SK-N-SH (cell line): ENCODE data around the gene SAP30BP. TPM values are rescaled to one million over a fixed set of nuclear protein-coding genes. Genes with fewer than 3 reads are reported as not detected.

ENCODE experiments used
- CTCF ChIA-PET: fragments of 300-600, 350-600 bp; formaldehyde crosslinking; extraction: SDS; loops from one replicate; lab custom pipeline; 2021; lab: Yijun Ruan, JAX
- POLR2A ChIA-PET: fragments of 350-600 bp; sonication (Branson Sonifier 250); formaldehyde crosslinking; extraction: SDS; loops from one replicate; lab custom pipeline; 2020; ENCODE audit warnings: antibody characterized with exemption, inconsistent platforms; lab: Yijun Ruan, JAX
- DNase-seq: peaks from one replicate; pipeline ENCODE4 v3.0.0; 2012
- H2AFZ ChIP-seq: fragments of 200-600 bp; sonication (generic); 2 replicates; pipeline ENCODE4 v1.8.1; 2016; ENCODE audit warnings: antibody characterized with exemption, mild to moderate bottlenecking, low read depth
- H3F3A ChIP-seq: fragments of 200-600 bp; sonication (generic); replicated peaks from 2 replicates; pipeline ENCODE3; 2016; ENCODE audit warnings: antibody characterized with exemption, mild to moderate bottlenecking; ENCODE audit not compliant: insufficient read depth
- H3K27ac ChIP-seq, 2 experiments: fragments of 200-500 bp in 1 of 2; fragments of 200-600 bp in 1 of 2; sonication (Bioruptor generic) in 1 of 2; sonication (generic), shearing (Covaris generic) in 1 of 2; 2 replicates each; pipeline versions ENCODE4 v1.5.1 to v1.6.1; 2014 to 2016; ENCODE audit warnings: low read depth in 2 of 2, inconsistent platforms in 1 of 2, low read length in 1 of 2, mild to moderate bottlenecking in 1 of 2, mixed read lengths in 1 of 2
- H3K27me3 ChIP-seq: fragments of 200-600 bp; sonication (generic), shearing (Covaris generic); 2 replicates; pipeline ENCODE4 v1.6.1; 2016; ENCODE audit warnings: mixed run types; ENCODE audit not compliant: insufficient read depth
- H3K36me3 ChIP-seq, 2 experiments: fragments of 200-500 bp in 1 of 2; fragments of 200-600 bp in 1 of 2; sonication (Bioruptor generic) in 1 of 2; sonication (generic) in 1 of 2; replicated peaks in 1 of 2; 2 replicates each; pipeline versions ENCODE3 to v1.5.1; 2014 to 2016; ENCODE audit warnings: low read length in 1 of 2, mild to moderate bottlenecking in 1 of 2; ENCODE audit not compliant: insufficient read depth in 2 of 2, control insufficient read depth in 1 of 2
- H3K4me1 ChIP-seq, 2 experiments: fragments of 200-500 bp in 1 of 2; fragments of 200-600 bp in 1 of 2; sonication (Bioruptor generic) in 1 of 2; sonication (generic), shearing (Covaris generic) in 1 of 2; 2 replicates each; pipeline versions ENCODE4 v1.5.1 to v1.6.1; 2014 to 2016; ENCODE audit warnings: low read depth in 1 of 2, low read length in 1 of 2, mixed run types in 1 of 2; ENCODE audit not compliant: insufficient read depth in 2 of 2, control insufficient read depth in 1 of 2
- H3K4me2 ChIP-seq: fragments of 200-600 bp; sonication (generic), shearing (Covaris generic); 2 replicates; pipeline ENCODE4 v1.6.1; 2017; ENCODE audit warnings: mixed run types
- H3K4me3 ChIP-seq, 2 experiments: fragments of 200-500 bp in 1 of 2; fragments of 200-600 bp in 1 of 2; sonication (Bioruptor generic) in 1 of 2; sonication (generic), shearing (Covaris generic) in 1 of 2; 2 replicates each; pipeline versions ENCODE4 v1.5.1 to v1.8.1; 2014 to 2016; ENCODE audit warnings: low read depth in 2 of 2, inconsistent platforms in 1 of 2, low read length in 1 of 2, mild to moderate bottlenecking in 1 of 2, mixed read lengths in 1 of 2, moderate library complexity in 1 of 2
- H3K79me2 ChIP-seq: fragments of 200-600 bp; sonication (generic); 2 replicates; pipeline ENCODE4 v1.8.1; 2017; ENCODE audit warnings: mild to moderate bottlenecking; ENCODE audit not compliant: insufficient read depth
- H3K9ac ChIP-seq: fragments of 200-600 bp; sonication (generic); 2 replicates; pipeline ENCODE4 v1.6.1; 2017; ENCODE audit warnings: mixed run types
- H3K9me2 ChIP-seq: fragments of 200-600 bp; sonication (generic); 2 replicates; pipeline ENCODE4 v1.6.1; 2017; ENCODE audit warnings: mixed run types
- H3K9me3 ChIP-seq: fragments of 200-600 bp; sonication (generic); 2 replicates; pipeline ENCODE4 v1.6.1; 2017; ENCODE audit warnings: mixed run types, mild to moderate bottlenecking, moderate library complexity
- H4K20me1 ChIP-seq: fragments of 200-600 bp; sonication (generic); 2 replicates; pipeline ENCODE4 v1.6.1; 2017; ENCODE audit warnings: mild to moderate bottlenecking, mixed run types; ENCODE audit not compliant: insufficient read depth
- ELF1 ChIP-seq: IDR thresholded peaks from 2 replicates; pipeline ENCODE4 v1.4.0; 2012
- FOSL2 ChIP-seq: IDR thresholded peaks from 2 replicates; pipeline ENCODE4 v1.4.0; 2012; ENCODE audit warnings: low read depth, mild to moderate bottlenecking, moderate library complexity, borderline replicate concordance
- FOXM1 ChIP-seq: IDR thresholded peaks from 2 replicates; pipeline ENCODE4 v1.4.0; 2012; ENCODE audit warnings: low read depth, mild to moderate bottlenecking
- GATA2 ChIP-seq: sonication (generic); formaldehyde crosslinking; IDR thresholded peaks from 2 replicates; pipeline ENCODE4 v1.5.0; 2020; ENCODE audit warnings: mild to moderate bottlenecking, missing genetic modification reagents
- JUND ChIP-seq: IDR thresholded peaks from 2 replicates; pipeline ENCODE4 v1.4.0; 2012
- MXI1 ChIP-seq: IDR thresholded peaks from 2 replicates; pipeline ENCODE4 v1.6.1; 2012; ENCODE audit warnings: mild to moderate bottlenecking, low read depth, low read length, improper control_type of control experiment
- NFIC ChIP-seq: IDR thresholded peaks from 2 replicates; pipeline ENCODE4 v1.4.0; 2012; ENCODE audit warnings: borderline replicate concordance
- NRF1 ChIP-seq: IDR thresholded peaks from 2 replicates; pipeline ENCODE4 v1.6.1; 2012; ENCODE audit warnings: low read depth, mild to moderate bottlenecking, low read length
- POLR2AphosphoS5 ChIP-seq: IDR thresholded peaks from 2 replicates; pipeline ENCODE4 v1.6.1; 2012; ENCODE audit warnings: low read depth, low read length
- REST ChIP-seq: IDR thresholded peaks from 2 replicates; pipeline ENCODE4 v1.6.1; 2012; ENCODE audit warnings: mild to moderate bottlenecking, low read depth, low read length, moderate library complexity
- RFX5 ChIP-seq: IDR thresholded peaks from 2 replicates; pipeline ENCODE4 v1.6.1; 2012; ENCODE audit warnings: mild to moderate bottlenecking, improper control_type of control experiment, low read length
- SIN3A ChIP-seq: IDR thresholded peaks from 2 replicates; pipeline ENCODE4 v1.6.1; 2012; ENCODE audit warnings: low read depth, mild to moderate bottlenecking, low read length, moderate library complexity, borderline replicate concordance
- SMC3 ChIP-seq: IDR thresholded peaks from 2 replicates; pipeline ENCODE4 v1.6.1; 2012; ENCODE audit warnings: low read depth, low read length, improper control_type of control experiment
- WGBS: methylation state at CpG from one replicate; pipeline ENCODE4 v1.1.6; 2017; ENCODE audit warnings: low lambda C conversion rate; 5-methylcytosine and 5-hydroxymethylcytosine counted together
- polyA plus RNA-seq, 3 experiments: library from polyadenylated mRNA; depleted of rRNA; stranded (reverse); fragments of >200 nt; gene quantifications; 2 replicates each; pipeline ENCODE4 v1.2.3, GENCODE V29; 2012
- TF ChIP-seq, protein P1 (sequence below): IDR thresholded peaks from 2 replicates; pipeline ENCODE4; 2012
- TF ChIP-seq, protein P2 (sequence below): IDR thresholded peaks from 2 replicates; pipeline ENCODE4 v1.4.0; 2012; ENCODE audit warnings: low read depth, borderline replicate concordance
- TF ChIP-seq, protein P3 (sequence below): fragments of 200-600 bp; sonication (generic); IDR thresholded peaks from 2 replicates; pipeline ENCODE4 v1.6.1; 2017; ENCODE audit warnings: antibody characterized with exemption, mild to moderate bottlenecking, moderate library complexity

Gene SAP30BP
- polyA plus RNA-seq, 1 of the 3 experiments (the other 2 are of a cell fraction) = 158 TPM

- no peak for TF ChIP-seq REST
These were observed 21.6 kb upstream of the SAP30BP start (continued) for GRCh38 chr17:75645501-75645888.

DNA sequence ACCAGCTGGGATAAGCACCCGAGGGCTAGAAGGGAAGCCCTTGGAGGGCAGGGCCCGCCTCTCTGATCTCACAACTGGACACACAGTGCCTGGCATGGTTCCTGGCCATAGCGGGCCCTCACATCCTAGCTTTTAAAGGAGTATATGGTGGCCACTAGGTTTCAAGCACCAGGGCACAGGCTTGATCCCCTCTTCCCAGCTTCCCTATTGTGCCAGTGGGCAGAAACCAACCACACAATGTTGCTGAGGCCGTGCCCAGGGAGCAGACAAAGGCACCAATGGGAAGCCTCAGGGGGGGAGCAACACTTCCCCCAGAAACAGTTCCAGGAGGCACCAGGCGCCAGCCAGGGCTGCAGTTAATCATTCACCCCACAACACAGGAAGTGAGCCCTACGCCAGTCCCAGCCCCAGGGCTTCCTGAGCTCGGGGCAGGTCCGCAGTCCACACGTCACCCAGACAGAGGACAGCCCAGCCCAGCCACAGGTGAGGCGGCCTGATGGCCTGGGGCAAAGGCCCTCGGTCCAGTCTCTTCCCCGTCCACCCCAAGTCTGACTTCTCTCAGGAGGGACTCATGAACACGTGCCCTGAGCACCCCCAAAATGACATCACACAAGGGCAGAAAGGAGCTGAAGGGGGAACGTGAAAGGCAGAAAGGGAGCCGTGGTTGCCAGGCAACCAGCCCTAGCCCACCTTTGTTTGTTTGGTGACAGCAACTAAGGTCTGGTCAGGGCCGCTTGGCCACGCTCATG is 21.1 kb upstream of the SAP30BP start:
- no peaks in the 10 kb centered on the region for H3K9me2 ChIP-seq
- 74% methylated on average over 11 of the region's 17 CpGs for WGBS
- no peaks in the 10 kb centered on the region for H4K20me1 ChIP-seq
- H3K4me3 ChIP-seq = no peak overlapping the region
- H3K9me3 ChIP-seq = no peaks in the 10 kb centered on the region
- no peaks in the 10 kb centered on the region; a peak in 1 of 4 replicates for H3K4me1 ChIP-seq
- no peak overlapping the region for H3K9ac ChIP-seq
- no peaks in the 10 kb centered on the region for H3K79me2 ChIP-seq
- no peak for TF ChIP-seq POLR2AphosphoS5
- no peak for TF ChIP-seq NFIC
- no peak for TF ChIP-seq FOSL2
- no peak for TF ChIP-seq GATA2 (CRISPR knock-in tag)
- TF ChIP-seq ELF1 = no peak
- no peak for TF ChIP-seq FOXM1
- TF ChIP-seq MXI1 = no peak
- no peak for TF ChIP-seq SMC3
- no peak for TF ChIP-seq JUND
- no peak for TF ChIP-seq NRF1
- TF ChIP-seq, protein P1, sequence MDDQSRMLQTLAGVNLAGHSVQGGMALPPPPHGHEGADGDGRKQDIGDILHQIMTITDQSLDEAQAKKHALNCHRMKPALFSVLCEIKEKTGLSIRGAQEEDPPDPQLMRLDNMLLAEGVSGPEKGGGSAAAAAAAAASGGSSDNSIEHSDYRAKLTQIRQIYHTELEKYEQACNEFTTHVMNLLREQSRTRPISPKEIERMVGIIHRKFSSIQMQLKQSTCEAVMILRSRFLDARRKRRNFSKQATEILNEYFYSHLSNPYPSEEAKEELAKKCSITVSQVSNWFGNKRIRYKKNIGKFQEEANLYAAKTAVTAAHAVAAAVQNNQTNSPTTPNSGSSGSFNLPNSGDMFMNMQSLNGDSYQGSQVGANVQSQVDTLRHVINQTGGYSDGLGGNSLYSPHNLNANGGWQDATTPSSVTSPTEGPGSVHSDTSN = no peak
- TF ChIP-seq, protein P2, sequence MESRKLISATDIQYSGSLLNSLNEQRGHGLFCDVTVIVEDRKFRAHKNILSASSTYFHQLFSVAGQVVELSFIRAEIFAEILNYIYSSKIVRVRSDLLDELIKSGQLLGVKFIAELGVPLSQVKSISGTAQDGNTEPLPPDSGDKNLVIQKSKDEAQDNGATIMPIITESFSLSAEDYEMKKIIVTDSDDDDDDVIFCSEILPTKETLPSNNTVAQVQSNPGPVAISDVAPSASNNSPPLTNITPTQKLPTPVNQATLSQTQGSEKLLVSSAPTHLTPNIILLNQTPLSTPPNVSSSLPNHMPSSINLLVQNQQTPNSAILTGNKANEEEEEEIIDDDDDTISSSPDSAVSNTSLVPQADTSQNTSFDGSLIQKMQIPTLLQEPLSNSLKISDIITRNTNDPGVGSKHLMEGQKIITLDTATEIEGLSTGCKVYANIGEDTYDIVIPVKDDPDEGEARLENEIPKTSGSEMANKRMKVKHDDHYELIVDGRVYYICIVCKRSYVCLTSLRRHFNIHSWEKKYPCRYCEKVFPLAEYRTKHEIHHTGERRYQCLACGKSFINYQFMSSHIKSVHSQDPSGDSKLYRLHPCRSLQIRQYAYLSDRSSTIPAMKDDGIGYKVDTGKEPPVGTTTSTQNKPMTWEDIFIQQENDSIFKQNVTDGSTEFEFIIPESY = no peak
- TF ChIP-seq RFX5 = no peak
- TF ChIP-seq, protein P3, sequence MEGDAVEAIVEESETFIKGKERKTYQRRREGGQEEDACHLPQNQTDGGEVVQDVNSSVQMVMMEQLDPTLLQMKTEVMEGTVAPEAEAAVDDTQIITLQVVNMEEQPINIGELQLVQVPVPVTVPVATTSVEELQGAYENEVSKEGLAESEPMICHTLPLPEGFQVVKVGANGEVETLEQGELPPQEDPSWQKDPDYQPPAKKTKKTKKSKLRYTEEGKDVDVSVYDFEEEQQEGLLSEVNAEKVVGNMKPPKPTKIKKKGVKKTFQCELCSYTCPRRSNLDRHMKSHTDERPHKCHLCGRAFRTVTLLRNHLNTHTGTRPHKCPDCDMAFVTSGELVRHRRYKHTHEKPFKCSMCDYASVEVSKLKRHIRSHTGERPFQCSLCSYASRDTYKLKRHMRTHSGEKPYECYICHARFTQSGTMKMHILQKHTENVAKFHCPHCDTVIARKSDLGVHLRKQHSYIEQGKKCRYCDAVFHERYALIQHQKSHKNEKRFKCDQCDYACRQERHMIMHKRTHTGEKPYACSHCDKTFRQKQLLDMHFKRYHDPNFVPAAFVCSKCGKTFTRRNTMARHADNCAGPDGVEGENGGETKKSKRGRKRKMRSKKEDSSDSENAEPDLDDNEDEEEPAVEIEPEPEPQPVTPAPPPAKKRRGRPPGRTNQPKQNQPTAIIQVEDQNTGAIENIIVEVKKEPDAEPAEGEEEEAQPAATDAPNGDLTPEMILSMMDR = no peak
- TF ChIP-seq SIN3A = no peak
- TF ChIP-seq, all 33 proteins: peak for 0
- Histone ChIP-seq H3F3A (no peaks in the 10 kb centered on the region), H3K27me3 (no peaks in the 10 kb centered on the region), H3K4me2 (no peak overlapping the region), H2AFZ (no peak overlapping the region), H3K36me3 (peaks cover 14 to 59% of the 10 kb centered on the region in 2 experiments), H3K27ac (no peak overlapping the region)
- ChIA-PET CTCF (interaction anchor here (0.6 to 31.7 kb wide), 7 partner anchors 12 to 1098 kb away, joined by 3 to 1370 read pairs (median 7); partner anchors contain the start of genes GALK1, SMIM5 and TSEN54), POLR2A (interaction anchor here (1.0 kb wide), 1 partner anchor 7 kb away, joined by 3 read pairs; no protein-coding TSS in a partner anchor)
- peak; percentile 34 for DNase-seq
